K562 (cell line): ENCODE data around the gene COASY. TPM values are rescaled to one million over a fixed set of nuclear protein-coding genes. Genes with fewer than 3 reads are reported as not detected.
A peak's percentile ranks its signal among the peaks of the same experiment; 100 is the strongest.

Experiments used
- CGGBP1 ChIP-seq: fragments of 250-450 bp; sonication (Bioruptor Pico); IDR thresholded peaks from 2 replicates; pipeline ENCODE4 v1.9.0; 2021; ENCODE audit warnings: mild to moderate bottlenecking
- ETV1 ChIP-seq: fragments of 450-650 bp; conservative IDR thresholded peaks from 2 replicates; pipeline ENCODE4 v1.6.1; 2016; ENCODE audit warnings: missing genetic modification characterization, control low read depth, low read depth, missing compliant biosample characterization
- MTA2 ChIP-seq: fragments of 450-650 bp; IDR thresholded peaks from 2 replicates; pipeline ENCODE4 v1.6.1; 2016; ENCODE audit warnings: low read depth
- POLR3A ChIP-seq: IDR thresholded peaks from 2 replicates; pipeline ENCODE4 v1.6.1; 2011; ENCODE audit warnings: borderline replicate concordance, mild to moderate bottlenecking, moderate library complexity; ENCODE audit not compliant: insufficient read length, insufficient read depth; ENCODE audit errors: extremely low read depth
- RB1 ChIP-seq: fragments of 450-650 bp; IDR thresholded peaks from 2 replicates; pipeline ENCODE4 v1.6.1; 2017; ENCODE audit warnings: low read depth, mild to moderate bottlenecking
- RREB1 ChIP-seq: fragments of 250-450 bp; sonication (Bioruptor Pico); IDR thresholded peaks from 2 replicates; pipeline ENCODE4 v1.4.0; 2020
- SRSF7 ChIP-seq: fragments of 200-400 bp; formaldehyde crosslinking; optimal IDR thresholded peaks from 2 replicates; pipeline ENCODE3; 2017; ENCODE audit warnings: mild to moderate bottlenecking, low read depth, low read length
- STAT6 ChIP-seq: sonication (generic); formaldehyde crosslinking; IDR thresholded peaks from 2 replicates; pipeline ENCODE4 v1.8.1; 2023; ENCODE audit warnings: mild to moderate bottlenecking, missing genetic modification reagents
- TOE1 ChIP-seq, 2 experiments: fragments of 450-650 bp in 1 of 2; sonication (generic) in 1 of 2; formaldehyde crosslinking in 1 of 2; IDR thresholded peaks; 2 replicates each; pipeline versions ENCODE4 v1.7.1 to v1.8.0; 2016 to 2022; ENCODE audit warnings: borderline replicate concordance in 2 of 2, mild to moderate bottlenecking in 2 of 2, antibody characterized with exemption in 1 of 2, inconsistent platforms in 1 of 2, low read depth in 1 of 2, missing genetic modification reagents in 1 of 2, moderate library complexity in 1 of 2
- TRIM25 ChIP-seq: fragments of 450-650 bp; IDR thresholded peaks from 2 replicates; pipeline ENCODE4 v1.7.0; 2016; ENCODE audit warnings: borderline replicate concordance
- ZBTB1 ChIP-seq: sonication (generic); formaldehyde crosslinking; IDR thresholded peaks from 2 replicates; pipeline ENCODE4 v1.8.1; 2023; ENCODE audit warnings: missing genetic modification reagents, low read depth, mild to moderate bottlenecking, borderline replicate concordance
- ZNF134 ChIP-seq: fragments of 250-450 bp; sonication (Bioruptor Pico); conservative IDR thresholded peaks from 2 replicates; pipeline ENCODE4 v1.4.0; 2020
- ZNF165 ChIP-seq: fragments of 250-450 bp; sonication (Bioruptor Pico); IDR thresholded peaks from 2 replicates; pipeline ENCODE4 v1.4.0; 2020; ENCODE audit warnings: borderline replicate concordance
- ZNF280B ChIP-seq: fragments of 250-450 bp; sonication (Bioruptor Pico); IDR thresholded peaks from 2 replicates; pipeline ENCODE4 v1.5.1; 2021; ENCODE audit warnings: mild to moderate bottlenecking
- ZNF507 ChIP-seq: conservative IDR thresholded peaks from 2 replicates; pipeline ENCODE4 v1.6.1; 2017; ENCODE audit warnings: missing genetic modification characterization, missing compliant biosample characterization
- ZNF764 ChIP-seq: fragments of 250-450 bp; sonication (Bioruptor Pico); IDR thresholded peaks from 2 replicates; pipeline ENCODE4 v1.4.0; 2020; ENCODE audit warnings: low read depth, mild to moderate bottlenecking, moderate library complexity
- polyA plus RNA-seq, 8 experiments: library from polyadenylated mRNA; depleted of rRNA in 4 of 8; stranded (reverse) in 5 of 8; unstranded in 3 of 8; fragments of >200 nt; fragmentation: Nextera tagmentation in 2 of 8; fragmentation: Illumina TruSeq in 1 of 8; extraction: Ambion mirVana in 2 of 8; extraction: Trizol in 1 of 8; gene quantifications; 2 replicates each; pipeline versions ENCODE4 v1.2.1 to v1.2.3, GENCODE V29; 2011 to 2014; ENCODE audit warnings: inconsistent platforms in 1 of 8, missing spikeins in 1 of 8
- total RNA-seq, 7 experiments: library from RNA; depleted of rRNA in 6 of 7; stranded (reverse); fragments of >200 nt in 6 of 7; fragmentation: Illumina TruSeq in 2 of 7; extraction: Trizol in 2 of 7; gene quantifications; 2 replicates each; pipeline versions ENCODE4 v1.2.1 to v1.2.3, GENCODE V29; 2011 to 2021; ENCODE audit warnings: low replicate concordance in 1 of 7

Gene COASY
- total and polyA plus RNA-seq, 9 of the 15 experiments (the other 6 are each of a cell fraction or from before 2014, with no cell fraction given), result 25.4 to 175 (median 62.3) TPM

GRCh38 chr17:42517516-42517915 lies 44.4 kb upstream of the COASY start (continued):
- TF ChIP-seq RREB1 (no peak), STAT6 (CRISPR knock-in tag) (no peak; the same call in 1 of the 2 replicates), ZNF134 (CRISPR knock-in tag) (no peak), RB1 (peak; percentile 63; the same call in 1 of the 2 replicates), ZNF764 (no peak), ZNF165 (CRISPR knock-in tag) (no peak), ZNF507 (tag) (no peak), ZNF280B (no peak), POLR3A (no peak), TRIM25 (no peak), CGGBP1 (CRISPR knock-in tag) (no peak), SRSF7 (no peak), MTA2 (no peak), ETV1 (no peak), ZBTB1 (CRISPR knock-in tag) (no peak), TOE1 (IDR thresholded peaks at IDR 0.05; ENCODE audit: borderline replicate concordance) (0 out of 2 replicates have a peak, but pooled peaks have one; percentile 46), TOE1 (CRISPR knock-in tag; IDR thresholded peaks at IDR 0.05; ENCODE audit: borderline replicate concordance, low read depth) (no peak)
